Esophagus squamous epithelium (tissue), 5 donors: ENCODE results near the gene WAPL. TPM values are rescaled to one million over a fixed set of nuclear protein-coding genes. Genes with fewer than 3 reads are reported as not detected.

ENCODE experiments used
- DNase-seq: peaks from one replicate; lab custom pipeline; 2025; lab: John Stamatoyannopoulos, UW
- H3K27ac ChIP-seq, 4 donors: fragments of 200-600 bp; sonication (generic); one replicate each; pipeline ENCODE4 v1.5.1; 2016 to 2019; ENCODE audit warnings: mild to moderate bottlenecking in 1 of 4
- H3K27me3 ChIP-seq, 4 donors: fragments of 200-600 bp; sonication (generic); 1 replicate in 3 of 4; 2 replicates in 1 of 4; pipeline versions ENCODE4 v1.5.1 to v1.6.0; 2017 to 2021; ENCODE audit warnings: antibody characterized with exemption in 1 of 4
- H3K36me3 ChIP-seq, 3 donors: fragments of 200-600 bp; sonication (generic); one replicate each; pipeline ENCODE4 v1.5.1; 2016 to 2019
- H3K4me1 ChIP-seq, 3 donors: fragments of 200-600 bp; sonication (generic); one replicate each; pipeline ENCODE4 v1.5.1; 2017 to 2019
- H3K4me3 ChIP-seq, 4 donors: fragments of 200-600 bp; sonication (generic); 1 replicate in 3 of 4; 2 replicates in 1 of 4; pipeline ENCODE4 v1.5.1; 2016 to 2019; ENCODE audit warnings: mild to moderate bottlenecking in 2 of 4, moderate library complexity in 1 of 4
- H3K9me3 ChIP-seq, 3 donors: fragments of 200-600 bp; sonication (generic); one replicate each; pipeline ENCODE4 v1.5.1; 2016 to 2019
- POLR2A ChIP-seq, 4 donors: fragments of 450-650 bp; IDR thresholded peaks; one replicate each; pipeline ENCODE4 v1.6.1; 2017; ENCODE audit warnings: antibody characterized with exemption in 4 of 4, mild to moderate bottlenecking in 4 of 4, moderate library complexity in 3 of 4
- WGBS, 2 donors: methylation state at CpG; one replicate each; pipeline ENCODE4 v1.1.5; 2018; 5-methylcytosine and 5-hydroxymethylcytosine counted together
- intact Hi-C: fragments of 100-400 bp; cut with DNase I; formaldehyde crosslinking; loops from one replicate; pipeline ENCODE4 v1.15.0; 2022
- total RNA-seq, 4 donors: library from RNA; depleted of rRNA; stranded (reverse); fragments of >200 nt; gene quantifications; one replicate each; pipeline ENCODE4 v1.1.0, GENCODE V29; 2016
- TF ChIP-seq, protein P1 (sequence below), 6 experiments: fragments of 450-650 bp in 4 of 6; fragments of 200-600 bp in 2 of 6; sonication (generic) in 2 of 6; IDR thresholded peaks; one replicate each; pipeline ENCODE4 v1.5.1; 2016 to 2019; ENCODE audit warnings: antibody characterized with exemption in 6 of 6, mild to moderate bottlenecking in 4 of 6, moderate library complexity in 4 of 6
- donor health status: DM: yes; HTN: yes; CAD: no.

The WAPL gene
- total RNA-seq, 4 donors from 2014 or later, result 21.4 to 44.4 (median 28.2) TPM

DNA sequence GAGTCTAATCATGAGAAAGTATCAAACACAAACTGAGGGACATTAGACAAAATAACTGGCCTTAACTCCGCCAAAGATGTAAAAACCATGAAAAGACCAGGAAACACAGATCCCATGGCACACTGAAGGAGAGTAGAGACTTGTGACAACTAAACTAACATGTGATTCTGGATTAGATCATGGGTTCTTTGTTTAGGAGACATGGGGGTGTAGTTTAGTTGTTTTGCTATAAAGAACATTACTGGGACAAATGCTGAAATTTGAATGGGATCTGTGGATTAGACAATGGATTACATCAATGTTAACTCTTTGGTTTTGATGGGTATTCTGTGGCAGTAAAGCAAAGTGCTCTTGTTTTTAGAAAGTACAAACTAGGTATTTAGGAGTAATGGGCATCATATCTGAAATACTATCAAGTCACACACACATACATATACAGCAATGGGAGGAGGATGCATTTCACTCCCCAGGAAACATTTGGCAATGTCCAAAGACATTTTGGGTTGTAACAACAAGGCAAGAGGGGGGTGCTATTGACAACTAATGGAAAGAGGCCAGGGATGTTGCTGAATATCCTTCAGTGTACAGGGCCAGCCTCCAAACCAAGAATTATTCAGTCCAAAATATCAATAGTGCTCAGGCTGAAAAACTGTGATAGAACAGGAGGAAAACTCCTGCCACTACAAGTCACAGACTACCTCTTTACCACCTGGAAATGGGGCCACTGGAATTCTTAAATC lies 32.4 kb downstream of the WAPL start:
- peaks cover 0 to 79% (median 0%) of the 10 kb centered on the region in 3 donors for H3K36me3 ChIP-seq

DNA sequence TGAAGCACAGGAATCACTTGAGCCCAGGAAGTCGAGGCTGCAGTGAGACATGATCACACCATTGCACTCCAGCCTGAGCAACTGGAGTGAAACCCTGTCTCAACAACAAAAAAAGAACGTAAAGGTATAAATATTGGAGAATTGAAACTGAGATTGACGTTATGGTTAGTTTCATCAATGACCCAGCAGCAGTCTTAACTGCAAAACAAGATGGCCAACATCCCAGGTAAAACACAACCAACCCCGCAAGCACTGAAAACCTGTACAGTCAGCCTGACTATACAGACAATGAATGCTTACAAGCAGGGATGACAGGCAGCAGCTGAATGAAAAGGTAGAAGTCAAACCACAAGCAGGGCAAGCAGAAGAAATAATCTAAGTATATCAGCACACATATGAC lies 34.7 kb downstream of the WAPL start:
- intact Hi-C loops, result no loop called here
- Histone ChIP-seq H3K4me3 (no peak overlapping the region), H3K27ac (no peak overlapping the region), H3K27me3 (no peaks in the 10 kb centered on the region), H3K9me3 (no peaks in the 10 kb centered on the region), H3K4me1 (no peaks in the 10 kb centered on the region), H3K36me3 (peaks cover 0 to 87% (median 0%) of the 10 kb centered on the region in 3 donors)
- TF ChIP-seq POLR2A (IDR thresholded peaks at IDR 0.05), result no peak
- TF ChIP-seq, protein P1, sequence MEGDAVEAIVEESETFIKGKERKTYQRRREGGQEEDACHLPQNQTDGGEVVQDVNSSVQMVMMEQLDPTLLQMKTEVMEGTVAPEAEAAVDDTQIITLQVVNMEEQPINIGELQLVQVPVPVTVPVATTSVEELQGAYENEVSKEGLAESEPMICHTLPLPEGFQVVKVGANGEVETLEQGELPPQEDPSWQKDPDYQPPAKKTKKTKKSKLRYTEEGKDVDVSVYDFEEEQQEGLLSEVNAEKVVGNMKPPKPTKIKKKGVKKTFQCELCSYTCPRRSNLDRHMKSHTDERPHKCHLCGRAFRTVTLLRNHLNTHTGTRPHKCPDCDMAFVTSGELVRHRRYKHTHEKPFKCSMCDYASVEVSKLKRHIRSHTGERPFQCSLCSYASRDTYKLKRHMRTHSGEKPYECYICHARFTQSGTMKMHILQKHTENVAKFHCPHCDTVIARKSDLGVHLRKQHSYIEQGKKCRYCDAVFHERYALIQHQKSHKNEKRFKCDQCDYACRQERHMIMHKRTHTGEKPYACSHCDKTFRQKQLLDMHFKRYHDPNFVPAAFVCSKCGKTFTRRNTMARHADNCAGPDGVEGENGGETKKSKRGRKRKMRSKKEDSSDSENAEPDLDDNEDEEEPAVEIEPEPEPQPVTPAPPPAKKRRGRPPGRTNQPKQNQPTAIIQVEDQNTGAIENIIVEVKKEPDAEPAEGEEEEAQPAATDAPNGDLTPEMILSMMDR (IDR thresholded peaks at IDR 0.05), result no peak
- no peak for DNase-seq
- WGBS, 2 donors, result 87 to 89% methylated on average over 4 of the region's 4 CpGs

More for the DNA sequence above, 32.4 kb downstream of the WAPL start:
- intact Hi-C loops, result no loop called here
- Histone ChIP-seq H3K4me3 (no peak overlapping the region), H3K4me1 (no peaks in the 10 kb centered on the region), H3K9me3 (no peaks in the 10 kb centered on the region), H3K27ac (no peak overlapping the region), H3K27me3 (no peaks in the 10 kb centered on the region)
- WGBS, 2 donors, result 100% methylated on average over 1 of the region's 1 CpG
- DNase-seq, result no peak
- TF ChIP-seq, protein P1 (IDR thresholded peaks at IDR 0.05), result no peak
- TF ChIP-seq POLR2A (IDR thresholded peaks at IDR 0.05), result no peak

DNA sequence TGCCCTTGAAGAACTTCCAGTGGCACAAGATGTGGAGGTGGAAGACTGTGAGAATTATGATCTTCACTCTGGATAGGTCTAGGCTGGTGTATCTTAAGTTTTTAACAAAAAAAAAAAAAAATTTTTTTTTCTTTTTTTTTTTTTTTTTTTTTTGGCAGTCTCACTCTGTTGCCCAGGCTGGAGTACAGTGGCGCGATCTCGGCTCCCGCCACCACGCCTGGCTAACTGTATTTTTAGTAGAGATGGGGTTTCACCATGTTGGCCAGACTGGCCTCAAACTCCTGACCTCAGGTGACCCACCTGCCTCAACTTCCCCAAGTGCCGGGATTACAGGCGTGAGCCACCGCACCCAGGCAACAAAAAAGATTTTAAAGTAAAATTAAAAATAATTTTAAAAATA lies 37.9 kb downstream of the WAPL start:
- no peak for TF ChIP-seq POLR2A (IDR thresholded peaks at IDR 0.05)
- TF ChIP-seq, protein P1 (IDR thresholded peaks at IDR 0.05), result no peak
- intact Hi-C loops, result no loop called here
- Histone ChIP-seq H3K4me3 (no peak overlapping the region), H3K9me3 (no peaks in the 10 kb centered on the region), H3K4me1 (no peaks in the 10 kb centered on the region), H3K36me3 (peaks cover 0 to 84% (median 0%) of the 10 kb centered on the region in 3 donors), H3K27ac (no peak overlapping the region), H3K27me3 (no peaks in the 10 kb centered on the region)
- no peak for DNase-seq
- 97 to 100% methylated on average over 8 of the region's 8 CpGs for WGBS, 2 donors

DNA sequence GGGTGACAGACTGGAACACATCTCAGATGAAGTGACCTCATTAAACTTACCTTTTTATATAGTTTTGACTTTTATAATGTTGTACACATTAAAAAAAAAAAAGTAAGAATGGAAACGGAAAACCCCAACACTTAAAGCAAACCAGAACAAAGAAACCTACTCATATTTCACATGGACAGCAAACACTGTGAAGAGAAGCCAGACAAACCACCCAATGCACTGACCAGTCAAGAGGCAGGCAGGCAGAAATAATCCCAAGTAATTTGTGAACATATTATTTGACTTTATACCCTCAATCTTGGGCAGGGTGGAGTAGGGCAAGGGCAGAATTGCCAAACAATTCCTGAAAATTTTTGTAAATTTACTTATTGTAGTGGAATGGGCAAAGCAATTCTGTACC lies 39.8 kb downstream of the WAPL start:
- H3K27me3 ChIP-seq, result no peaks in the 10 kb centered on the region
- peaks cover 0 to 9% (median 0%) of the 10 kb centered on the region in 3 donors for H3K4me1 ChIP-seq
- intact Hi-C loops, result no loop called here
- H3K36me3 ChIP-seq, result peaks cover 0 to 76% (median 0%) of the 10 kb centered on the region in 3 donors
- no peak for TF ChIP-seq POLR2A (IDR thresholded peaks at IDR 0.05)
- TF ChIP-seq, protein P1 (IDR thresholded peaks at IDR 0.05), result no peak
- WGBS, 2 donors, result 63 to 70% methylated on average over 1 of the region's 1 CpG
- no peak overlapping the region for H3K4me3 ChIP-seq
- no peaks in the 10 kb centered on the region for H3K9me3 ChIP-seq
- no peak overlapping the region for H3K27ac ChIP-seq
- no peak for DNase-seq

DNA sequence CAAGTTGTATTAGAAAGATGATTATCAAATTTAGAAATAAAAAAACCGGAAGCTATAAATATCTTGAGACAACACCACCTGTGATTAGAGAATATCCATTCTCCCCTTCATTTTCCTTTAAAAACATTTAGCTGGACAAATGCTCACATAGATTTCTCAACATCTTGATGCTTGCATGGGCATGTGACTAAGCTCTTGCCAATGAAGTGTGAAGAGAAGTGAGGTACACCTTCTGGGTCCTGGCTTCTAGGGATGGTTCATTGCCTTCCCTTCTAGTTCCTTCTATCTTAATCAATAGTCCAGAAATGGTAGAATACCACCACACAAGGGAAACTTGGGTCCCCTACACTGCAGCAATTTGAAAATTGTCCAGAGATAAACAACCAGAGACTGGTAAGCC lies 41.0 kb downstream of the WAPL start:
- Histone ChIP-seq H3K36me3 (peaks cover 0 to 75% (median 0%) of the 10 kb centered on the region in 3 donors), H3K4me3 (no peak overlapping the region), H3K27ac (no peak overlapping the region), H3K9me3 (no peaks in the 10 kb centered on the region), H3K27me3 (no peaks in the 10 kb centered on the region), H3K4me1 (peaks cover 0 to 10% (median 0%) of the 10 kb centered on the region in 3 donors)
- no peak for DNase-seq
- 71 to 90% methylated on average over 1 of the region's 1 CpG for WGBS, 2 donors
- no peak for TF ChIP-seq POLR2A (IDR thresholded peaks at IDR 0.05)
- TF ChIP-seq, protein P1 (IDR thresholded peaks at IDR 0.05), result no peak
- intact Hi-C loops, result no loop called here
